HL-60 (cell line): ENCODE data around the gene DNAH17.
A peak's percentile ranks its signal among the peaks of the same experiment; 100 is the strongest.

ENCODE experiments used
- DNase-seq, 2 experiments: peaks; one replicate each; pipeline ENCODE4 v3.0.0-alpha.2; 2010 to 2020; ENCODE audit warnings: low read depth in 1 of 2, low spot score in 1 of 2
- H3K27ac ChIP-seq: fragments of 250-450 bp; sonication (Bioruptor Pico); replicated peaks from 2 replicates; pipeline ENCODE4 v1.5.1; 2020; ENCODE audit warnings: mild to moderate bottlenecking, moderate library complexity
- H3K27me3 ChIP-seq: fragments of 250-450 bp; sonication (Bioruptor Pico); 2 replicates; pipeline ENCODE4 v1.5.1; 2021; ENCODE audit warnings: mild to moderate bottlenecking, moderate library complexity; ENCODE audit not compliant: insufficient read depth, poor library complexity, severe bottlenecking
- H3K4me3 ChIP-seq: replicated peaks from 2 replicates; pipeline ENCODE4 v1.5.1; 2011; ENCODE audit warnings: mild to moderate bottlenecking, control low read depth, low read length; ENCODE audit not compliant: insufficient read depth
- CTCF ChIP-seq: IDR thresholded peaks from one replicate; pipeline ENCODE4 v1.5.1; 2011; ENCODE audit warnings: low read length, control low read depth, inconsistent platforms; ENCODE audit not compliant: insufficient read depth
- GABPA ChIP-seq: IDR thresholded peaks from 2 replicates; pipeline ENCODE4 v1.6.1; 2012; ENCODE audit warnings: low read depth
- POLR2AphosphoS5 ChIP-seq: IDR thresholded peaks from 2 replicates; pipeline ENCODE4 v1.6.1; 2012; ENCODE audit warnings: low read depth
- REST ChIP-seq: IDR thresholded peaks from 2 replicates; pipeline ENCODE4 v1.6.1; 2012; ENCODE audit warnings: low read depth; ENCODE audit not compliant: insufficient replicate concordance
- SPI1 ChIP-seq: IDR thresholded peaks from 2 replicates; pipeline ENCODE4 v1.6.1; 2012; ENCODE audit warnings: low read depth, mild to moderate bottlenecking, borderline replicate concordance

DNAH17 gene

GRCh38 chr17:78501241-78502036, 75.8 kb downstream of the DNAH17 start:
- H3K27me3 ChIP-seq, result no peaks in the 10 kb centered on the region
- no peak overlapping the region for H3K27ac ChIP-seq
- DNase-seq, result peak; percentile 14 to 31
- TF ChIP-seq POLR2AphosphoS5 (no peak), SPI1 (peak; percentile 84)
- no peak overlapping the region for H3K4me3 ChIP-seq

GRCh38 chr17:78500806-78501205, 76.4 kb downstream of the DNAH17 start:
- H3K27ac ChIP-seq, result no peak overlapping the region
- no peaks in the 10 kb centered on the region for H3K27me3 ChIP-seq
- TF ChIP-seq REST, result no peak
- TF ChIP-seq GABPA, result no peak
- TF ChIP-seq CTCF, result no peak
- no peak for TF ChIP-seq SPI1
- TF ChIP-seq POLR2AphosphoS5, result no peak

GRCh38 chr17:78499715-78500540, 77.3 kb downstream of the DNAH17 start:
- DNase-seq, result no peak
- Histone ChIP-seq H3K4me3 (no peak overlapping the region), H3K27me3 (no peaks in the 10 kb centered on the region), H3K27ac (no peak overlapping the region)
- TF ChIP-seq REST, result no peak
- TF ChIP-seq POLR2AphosphoS5, result no peak

More at GRCh38 chr17:78500806-78501205, 76.4 kb downstream of the DNAH17 start:
- DNase-seq, result no peak
- no peak overlapping the region for H3K4me3 ChIP-seq

GRCh38 chr17:78498848-78499247, 78.3 kb downstream of the DNAH17 start:
- Histone ChIP-seq H3K4me3 (no peak overlapping the region), H3K27ac (no peak overlapping the region), H3K27me3 (no peaks in the 10 kb centered on the region)
- TF ChIP-seq GABPA (no peak), SPI1 (no peak), CTCF (no peak), REST (no peak), POLR2AphosphoS5 (no peak)
- DNase-seq, result no peak
